Right lobe of liver (tissue), 4 donors: ENCODE results near the gene RAP1GAP.

ENCODE experiments used
- POLR2A ChIP-seq: fragments of 450-650 bp; IDR thresholded peaks from one replicate; pipeline ENCODE4 v1.6.1; 2017; ENCODE audit warnings: antibody characterized with exemption, mild to moderate bottlenecking
- TF ChIP-seq, protein P1 (sequence below), 4 donors: fragments of 200-600 bp in 3 of 4; fragments of 450-650 bp in 1 of 4; IDR thresholded peaks; one replicate each; pipeline versions ENCODE4 v1.5.1 to v1.8.0; 2016 to 2022; ENCODE audit warnings: antibody characterized with exemption in 4 of 4, mild to moderate bottlenecking in 2 of 4
- donor health status: DM: no; HTN: no; CAD: no.
- donor health status: DM: no; HTN: no; CAD: no.
- donor health status: DM: no; HTN: yes; CAD: no.

- TF ChIP-seq, protein P1, sequence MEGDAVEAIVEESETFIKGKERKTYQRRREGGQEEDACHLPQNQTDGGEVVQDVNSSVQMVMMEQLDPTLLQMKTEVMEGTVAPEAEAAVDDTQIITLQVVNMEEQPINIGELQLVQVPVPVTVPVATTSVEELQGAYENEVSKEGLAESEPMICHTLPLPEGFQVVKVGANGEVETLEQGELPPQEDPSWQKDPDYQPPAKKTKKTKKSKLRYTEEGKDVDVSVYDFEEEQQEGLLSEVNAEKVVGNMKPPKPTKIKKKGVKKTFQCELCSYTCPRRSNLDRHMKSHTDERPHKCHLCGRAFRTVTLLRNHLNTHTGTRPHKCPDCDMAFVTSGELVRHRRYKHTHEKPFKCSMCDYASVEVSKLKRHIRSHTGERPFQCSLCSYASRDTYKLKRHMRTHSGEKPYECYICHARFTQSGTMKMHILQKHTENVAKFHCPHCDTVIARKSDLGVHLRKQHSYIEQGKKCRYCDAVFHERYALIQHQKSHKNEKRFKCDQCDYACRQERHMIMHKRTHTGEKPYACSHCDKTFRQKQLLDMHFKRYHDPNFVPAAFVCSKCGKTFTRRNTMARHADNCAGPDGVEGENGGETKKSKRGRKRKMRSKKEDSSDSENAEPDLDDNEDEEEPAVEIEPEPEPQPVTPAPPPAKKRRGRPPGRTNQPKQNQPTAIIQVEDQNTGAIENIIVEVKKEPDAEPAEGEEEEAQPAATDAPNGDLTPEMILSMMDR (IDR thresholded peaks at IDR 0.05) = no peak
- no peak for TF ChIP-seq POLR2A
Observed at GRCh38 chr1:21610989-21611785, 58.0 kb downstream of the RAP1GAP start.
